ENCODE measurements around the gene DISC1. TPM values are rescaled to one million over a fixed set of nuclear protein-coding genes. Genes with fewer than 3 reads are reported as not detected.

The DISC1 gene
- total RNA-seq, 1 experiment from 2014 or later: 1.8 TPM

DNA sequence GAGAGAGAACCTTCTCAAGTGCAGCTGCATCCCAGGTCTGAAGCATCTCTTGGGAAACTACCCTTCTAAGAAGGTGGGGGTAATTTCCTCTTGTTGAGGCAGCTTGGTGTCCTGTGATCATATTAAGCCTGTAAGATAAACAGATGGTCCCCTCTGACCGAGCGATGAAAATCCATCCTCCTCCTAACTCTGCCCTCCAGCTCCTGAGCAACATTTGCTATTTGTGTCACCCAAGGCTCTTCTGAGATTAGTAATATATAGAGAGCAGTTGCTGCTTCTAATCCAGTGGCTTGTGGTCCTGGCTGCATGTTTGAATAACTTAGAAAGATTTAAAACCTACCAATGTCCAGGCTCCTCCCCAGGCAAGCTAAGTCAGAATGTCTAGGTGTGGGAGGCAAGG is 123.7 kb downstream of the DISC1 start:
- Histone ChIP-seq H3K36me3 (ENCODE audit: control insufficient read depth in 1 of 2, insufficient read depth in 2 of 2, low read length in 2 of 2) (no peaks in the 10 kb centered on the region), H3K9ac (ENCODE audit: low read length) (no peak overlapping the region), H3K27me3 (ENCODE audit: insufficient read depth, low read length) (no peaks in the 10 kb centered on the region), H3K9me2 (ENCODE audit: insufficient read depth) (no peaks in the 10 kb centered on the region), H3K4me1 (ENCODE audit: control insufficient read depth in 1 of 2, insufficient read depth in 2 of 2, low read length in 2 of 2) (no peaks in the 10 kb centered on the region), H3K9me3 (ENCODE audit: control insufficient read depth in 1 of 2, insufficient read depth in 1 of 2, low read depth in 1 of 2, low read length in 2 of 2) (no peaks in the 10 kb centered on the region), H3K27ac (ENCODE audit: low read depth, low read length) (no peak overlapping the region), H3K4me2 (ENCODE audit: low read length) (no peak overlapping the region), H3K79me2 (ENCODE audit: insufficient read depth, low read length) (no peaks in the 10 kb centered on the region), H3K4me3 (replicated peaks in 1 of 2; ENCODE audit: low read depth in 1 of 2, low read length in 2 of 2) (no peak overlapping the region), H2AFZ (ENCODE audit: low read depth, low read length, poor library complexity, severe bottlenecking) (no peak overlapping the region), H4K20me1 (ENCODE audit: insufficient read depth) (no peaks in the 10 kb centered on the region)
- ChIA-PET CTCF (no interaction called here), RAD21 (ENCODE audit: low non-redundant PET in 1 of 2, low total read pairs in 2 of 2, uncharacterized antibody in 2 of 2, unreplicated experiment in 2 of 2) (no interaction called here), POLR2A (no interaction called here)
- intact Hi-C loops (cut with micrococcal nuclease): no loop called here
- ATAC-seq (no peak), DNase-seq (ENCODE audit: low read depth, low spot score) (no peak)
- no TSS peak for BruUV-seq (replicated peaks)
- no peak for TF ChIP-seq POLR2AphosphoS5 (IDR thresholded peaks at IDR 0.05; ENCODE audit: low read depth, low read length)
- TF ChIP-seq FOSL1 (IDR thresholded peaks at IDR 0.05; ENCODE audit: low read depth): no peak
- no peak for TF ChIP-seq TCF7L2 (IDR thresholded peaks at IDR 0.05; ENCODE audit: borderline replicate concordance, extremely low read depth, insufficient read depth, insufficient read length)
- TF ChIP-seq JUND (IDR thresholded peaks at IDR 0.05): no peak
- TF ChIP-seq EZH2phosphoT487 (IDR thresholded peaks at IDR 0.05; ENCODE audit: borderline replicate concordance): no peak
- TF ChIP-seq CEBPB (IDR thresholded peaks at IDR 0.05; ENCODE audit: low read depth): no peak
- TF ChIP-seq, protein P1, sequence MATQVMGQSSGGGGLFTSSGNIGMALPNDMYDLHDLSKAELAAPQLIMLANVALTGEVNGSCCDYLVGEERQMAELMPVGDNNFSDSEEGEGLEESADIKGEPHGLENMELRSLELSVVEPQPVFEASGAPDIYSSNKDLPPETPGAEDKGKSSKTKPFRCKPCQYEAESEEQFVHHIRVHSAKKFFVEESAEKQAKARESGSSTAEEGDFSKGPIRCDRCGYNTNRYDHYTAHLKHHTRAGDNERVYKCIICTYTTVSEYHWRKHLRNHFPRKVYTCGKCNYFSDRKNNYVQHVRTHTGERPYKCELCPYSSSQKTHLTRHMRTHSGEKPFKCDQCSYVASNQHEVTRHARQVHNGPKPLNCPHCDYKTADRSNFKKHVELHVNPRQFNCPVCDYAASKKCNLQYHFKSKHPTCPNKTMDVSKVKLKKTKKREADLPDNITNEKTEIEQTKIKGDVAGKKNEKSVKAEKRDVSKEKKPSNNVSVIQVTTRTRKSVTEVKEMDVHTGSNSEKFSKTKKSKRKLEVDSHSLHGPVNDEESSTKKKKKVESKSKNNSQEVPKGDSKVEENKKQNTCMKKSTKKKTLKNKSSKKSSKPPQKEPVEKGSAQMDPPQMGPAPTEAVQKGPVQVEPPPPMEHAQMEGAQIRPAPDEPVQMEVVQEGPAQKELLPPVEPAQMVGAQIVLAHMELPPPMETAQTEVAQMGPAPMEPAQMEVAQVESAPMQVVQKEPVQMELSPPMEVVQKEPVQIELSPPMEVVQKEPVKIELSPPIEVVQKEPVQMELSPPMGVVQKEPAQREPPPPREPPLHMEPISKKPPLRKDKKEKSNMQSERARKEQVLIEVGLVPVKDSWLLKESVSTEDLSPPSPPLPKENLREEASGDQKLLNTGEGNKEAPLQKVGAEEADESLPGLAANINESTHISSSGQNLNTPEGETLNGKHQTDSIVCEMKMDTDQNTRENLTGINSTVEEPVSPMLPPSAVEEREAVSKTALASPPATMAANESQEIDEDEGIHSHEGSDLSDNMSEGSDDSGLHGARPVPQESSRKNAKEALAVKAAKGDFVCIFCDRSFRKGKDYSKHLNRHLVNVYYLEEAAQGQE (IDR thresholded peaks at IDR 0.05; ENCODE audit: low read depth): no peak
- TF ChIP-seq EGR1 (IDR thresholded peaks at IDR 0.05; ENCODE audit: low read depth): no peak
- no peak for TF ChIP-seq SIN3A (IDR thresholded peaks at IDR 0.05; ENCODE audit: low read depth)
- TF ChIP-seq ZNF274 (IDR thresholded peaks at IDR 0.05; ENCODE audit: low read depth, low read length): no peak
- TF ChIP-seq POLR2A (IDR thresholded peaks at IDR 0.05; ENCODE audit: borderline replicate concordance, extremely low read depth, insufficient read depth, insufficient read length): no peak
- TF ChIP-seq CBX3 (IDR thresholded peaks at IDR 0.05; ENCODE audit: low read depth): no peak
- TF ChIP-seq YY1 (IDR thresholded peaks at IDR 0.05; ENCODE audit: extremely low read depth, insufficient replicate concordance, low read depth, low read length): no peak
- TF ChIP-seq, protein P2, sequence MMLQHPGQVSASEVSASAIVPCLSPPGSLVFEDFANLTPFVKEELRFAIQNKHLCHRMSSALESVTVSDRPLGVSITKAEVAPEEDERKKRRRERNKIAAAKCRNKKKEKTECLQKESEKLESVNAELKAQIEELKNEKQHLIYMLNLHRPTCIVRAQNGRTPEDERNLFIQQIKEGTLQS (IDR thresholded peaks at IDR 0.05): no peak
- TF ChIP-seq RAD21 (IDR thresholded peaks at IDR 0.05; ENCODE audit: low read depth): no peak
- TF ChIP-seq ELF1 (IDR thresholded peaks at IDR 0.05; ENCODE audit: borderline replicate concordance, low read depth): no peak
- no peak for TF ChIP-seq SP1 (IDR thresholded peaks at IDR 0.05; ENCODE audit: low read depth)
- no peak for TF ChIP-seq ZFX (IDR thresholded peaks at IDR 0.05)
- no peak for TF ChIP-seq SRF (IDR thresholded peaks at IDR 0.05; ENCODE audit: low read depth)
- no peak for TF ChIP-seq EZH2 (IDR thresholded peaks at IDR 0.05)
